Sigmoid colon (tissue), 7 donors: ENCODE data around the gene SLC44A5. TPM values are rescaled to one million over a fixed set of nuclear protein-coding genes. Genes with fewer than 3 reads are reported as not detected.

Experiments
- DNase-seq: peaks from one replicate; pipeline ENCODE4 v3.0.0-alpha.2; 2019
- H3K27ac ChIP-seq, 4 donors: fragments of 200-600 bp; sonication (generic); one replicate each; pipeline ENCODE4 v1.5.1; 2016 to 2019; ENCODE audit warnings: mild to moderate bottlenecking in 1 of 4
- H3K27me3 ChIP-seq, 3 donors: fragments of 200-600 bp; sonication (generic); one replicate each; pipeline ENCODE4 v1.5.1; 2019; ENCODE audit warnings: mild to moderate bottlenecking in 1 of 3
- H3K36me3 ChIP-seq, 4 donors: fragments of 200-600 bp; sonication (generic); one replicate each; pipeline ENCODE4 v1.5.1; 2016 to 2019
- H3K4me1 ChIP-seq, 4 donors: fragments of 200-600 bp; sonication (generic); one replicate each; pipeline ENCODE4 v1.5.1; 2017 to 2019
- H3K4me3 ChIP-seq, 4 donors: fragments of 200-600 bp; sonication (generic); one replicate each; pipeline ENCODE4 v1.5.1; 2017 to 2019; ENCODE audit warnings: mild to moderate bottlenecking in 2 of 4, moderate library complexity in 1 of 4
- H3K9me3 ChIP-seq, 4 donors: fragments of 200-600 bp in 3 of 4; sonication (generic) in 3 of 4; one replicate each; pipeline versions ENCODE4 v1.5.1 to v1.6.1; 2013 to 2019
- CTCF ChIP-seq, 4 experiments: fragments of 450-650 bp in 3 of 4; fragments of 200-600 bp in 1 of 4; IDR thresholded peaks; one replicate each; pipeline ENCODE4 v1.5.1; 2016 to 2019; ENCODE audit warnings: antibody characterized with exemption in 4 of 4, mild to moderate bottlenecking in 3 of 4, moderate library complexity in 2 of 4
- EP300 ChIP-seq, 4 donors: sonication (generic); formaldehyde crosslinking; IDR thresholded peaks; one replicate each; pipeline ENCODE4 v1.6.1; 2017; ENCODE audit warnings: antibody characterized with exemption in 4 of 4
- POLR2A ChIP-seq, 2 donors: fragments of 450-650 bp; IDR thresholded peaks; one replicate each; pipeline ENCODE4 v1.6.1; 2016; ENCODE audit warnings: antibody characterized with exemption in 2 of 2, mild to moderate bottlenecking in 2 of 2, moderate library complexity in 2 of 2
- POLR2AphosphoS5 ChIP-seq, 4 donors: sonication (generic); formaldehyde crosslinking; IDR thresholded peaks; one replicate each; pipeline ENCODE4 v1.6.1; 2017; ENCODE audit warnings: antibody characterized with exemption in 4 of 4
- WGBS, 2 donors: extraction: QIAGEN DNeasy Blood & Tissue Kit; methylation state at CpG; one replicate each; pipeline ENCODE4 v1.1.7; 2013; 5-methylcytosine and 5-hydroxymethylcytosine counted together
- intact Hi-C: fragments of 100-400 bp; cut with DNase I; formaldehyde crosslinking; loops from one replicate; pipeline ENCODE4 v1.15.1; 2023
- polyA plus RNA-seq, 3 donors: library from polyadenylated mRNA; stranded (reverse); fragments of 200-250 nt; gene quantifications; one replicate each; pipeline ENCODE4 v1.2.3, GENCODE V29; 2013
- total RNA-seq, 4 donors: library from RNA; depleted of rRNA; stranded (reverse); fragments of >200 nt; gene quantifications; one replicate each; pipeline ENCODE4 v1.1.0, GENCODE V29; 2016
- donor health status: healthy with polysubstance abuse.
- donor health status: Bipolar disorder and iron deficiency.
- donor health status: healthy.

The SLC44A5 gene
- total and polyA plus RNA-seq, 7 donors: 0.36 to 1.4 (median 0.67) TPM; not detected in 1

- DNase-seq: no peak
- H3K36me3 ChIP-seq: no peaks in the 10 kb centered on the region
These were observed 257.9 kb downstream of the SLC44A5 start for GRCh38 chr1:75353051-75353450.

GRCh38 chr1:75345538-75346292, 265.2 kb downstream of the SLC44A5 start:
- Histone ChIP-seq H3K27me3 (no peaks in the 10 kb centered on the region), H3K4me1 (no peaks in the 10 kb centered on the region), H3K36me3 (no peaks in the 10 kb centered on the region), H3K27ac (no peak overlapping the region), H3K4me3 (no peak overlapping the region), H3K9me3 (peaks cover 0 to 7% (median 0%) of the 10 kb centered on the region in 4 donors)
- 73 to 75% methylated on average over 2 of the region's 2 CpGs for WGBS, 2 donors
- TF ChIP-seq POLR2AphosphoS5 (IDR thresholded peaks at IDR 0.05) (no peak), CTCF (IDR thresholded peaks at IDR 0.05) (no peak), POLR2A (IDR thresholded peaks at IDR 0.05) (no peak), EP300 (IDR thresholded peaks at IDR 0.05) (no peak)
- DNase-seq: no peak
- intact Hi-C loops: no loop called here

More at GRCh38 chr1:75353051-75353450, 257.9 kb downstream of the SLC44A5 start:
- WGBS, 2 donors: 44 to 60% methylated on average over 2 of the region's 2 CpGs
- Histone ChIP-seq H3K9me3 (peaks cover 0 to 7% (median 0%) of the 10 kb centered on the region in 4 donors), H3K27ac (no peak overlapping the region), H3K4me1 (no peaks in the 10 kb centered on the region), H3K4me3 (no peak overlapping the region), H3K27me3 (no peaks in the 10 kb centered on the region)
- no peak for TF ChIP-seq POLR2AphosphoS5 (IDR thresholded peaks at IDR 0.05)
- no peak for TF ChIP-seq EP300 (IDR thresholded peaks at IDR 0.05)
- no peak for TF ChIP-seq POLR2A (IDR thresholded peaks at IDR 0.05)
- no peak for TF ChIP-seq CTCF (IDR thresholded peaks at IDR 0.05)
- intact Hi-C loops: no loop called here

GRCh38 chr1:75342786-75343185, 268.1 kb downstream of the SLC44A5 start:
- H3K4me3 ChIP-seq: no peak overlapping the region
- intact Hi-C loops: no loop called here
- H3K27ac ChIP-seq: no peak overlapping the region
- no peak for TF ChIP-seq CTCF (IDR thresholded peaks at IDR 0.05)
- TF ChIP-seq POLR2A (IDR thresholded peaks at IDR 0.05): no peak
- no peak for TF ChIP-seq POLR2AphosphoS5 (IDR thresholded peaks at IDR 0.05)
- TF ChIP-seq EP300 (IDR thresholded peaks at IDR 0.05): no peak
- H3K27me3 ChIP-seq: no peaks in the 10 kb centered on the region
- 47 to 74% methylated on average over 4 of the region's 4 CpGs for WGBS, 2 donors
- no peaks in the 10 kb centered on the region for H3K36me3 ChIP-seq
- H3K4me1 ChIP-seq: peaks cover 0 to 10% (median 2%) of the 10 kb centered on the region in 4 donors
- no peaks in the 10 kb centered on the region for H3K9me3 ChIP-seq
- no peak for DNase-seq

- H3K27ac ChIP-seq: no peak overlapping the region
- no peak for DNase-seq
- H3K36me3 ChIP-seq: no peaks in the 10 kb centered on the region
- WGBS, 2 donors: 69 to 81% methylated on average over 3 of the region's 3 CpGs
- TF ChIP-seq POLR2A (IDR thresholded peaks at IDR 0.05): no peak
- TF ChIP-seq POLR2AphosphoS5 (IDR thresholded peaks at IDR 0.05): no peak
- TF ChIP-seq CTCF (IDR thresholded peaks at IDR 0.05): no peak
- no peak for TF ChIP-seq EP300 (IDR thresholded peaks at IDR 0.05)
- H3K4me1 ChIP-seq: peaks cover 0 to 10% (median 2%) of the 10 kb centered on the region in 4 donors
- no peaks in the 10 kb centered on the region for H3K9me3 ChIP-seq
- intact Hi-C loops: no loop called here
- no peaks in the 10 kb centered on the region for H3K27me3 ChIP-seq
- no peak overlapping the region for H3K4me3 ChIP-seq
These were observed 269.4 kb downstream of the SLC44A5 start for GRCh38 chr1:75341537-75341936.
